GM19239 (cell line): ENCODE results near the gene ATP1A4.
"Not testable (repeated sequence)": the region's sequence is repeated elsewhere in the genome, so short reads cannot be mapped to it uniquely, and the experiment has no call there.

Source experiments
- DNase-seq: peaks from one replicate; pipeline ENCODE4 v3.0.0; 2011; ENCODE audit warnings: low spot score; ENCODE audit not compliant: insufficient read length
- FAIRE-seq: peaks from 2 replicates; lab custom pipeline; 2011; peaks lifted over from hg19 to GRCh38; lab: Jason Lieb, UNC

The ATP1A4 gene

GRCh38 chr1:160122978-160123495, 28.4 kb upstream of the ATP1A4 start:
- DNase-seq (no peak), FAIRE-seq (no peak)

DNA sequence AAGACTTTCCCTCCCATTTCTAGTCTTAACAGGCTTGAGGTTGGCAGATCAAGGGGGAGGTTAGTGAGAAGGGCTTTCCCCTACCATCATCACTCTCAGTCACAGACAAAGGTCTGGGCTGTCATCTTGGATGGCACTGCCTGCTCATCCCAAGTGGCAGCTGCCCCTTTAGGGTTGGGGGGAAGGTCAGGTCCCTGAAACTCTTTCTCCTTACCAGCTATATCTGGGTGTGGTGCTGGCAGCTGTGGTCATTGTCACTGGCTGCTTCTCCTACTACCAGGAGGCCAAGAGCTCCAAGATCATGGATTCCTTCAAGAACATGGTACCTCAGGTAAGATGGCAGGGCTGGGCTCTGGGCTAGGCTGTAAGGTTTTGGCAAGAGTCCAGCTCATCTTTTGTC, 27.7 kb upstream of the ATP1A4 start:
- DNase-seq (no peak), FAIRE-seq (no peak)

GRCh38 chr1:160124705-160125478, 26.5 kb upstream of the ATP1A4 start:
- FAIRE-seq (no peak), DNase-seq (no peak)

- DNase-seq, result no peak
- no peak for FAIRE-seq
Measured at GRCh38 chr1:160125746-160126145, 25.7 kb upstream of the ATP1A4 start.

GRCh38 chr1:160126342-160126741, 25.1 kb upstream of the ATP1A4 start:
- not testable (repeated sequence) for DNase-seq, FAIRE-seq

- FAIRE-seq, result no peak
- DNase-seq, result no peak
Measured at GRCh38 chr1:160127381-160127780, 24.0 kb upstream of the ATP1A4 start.

DNA sequence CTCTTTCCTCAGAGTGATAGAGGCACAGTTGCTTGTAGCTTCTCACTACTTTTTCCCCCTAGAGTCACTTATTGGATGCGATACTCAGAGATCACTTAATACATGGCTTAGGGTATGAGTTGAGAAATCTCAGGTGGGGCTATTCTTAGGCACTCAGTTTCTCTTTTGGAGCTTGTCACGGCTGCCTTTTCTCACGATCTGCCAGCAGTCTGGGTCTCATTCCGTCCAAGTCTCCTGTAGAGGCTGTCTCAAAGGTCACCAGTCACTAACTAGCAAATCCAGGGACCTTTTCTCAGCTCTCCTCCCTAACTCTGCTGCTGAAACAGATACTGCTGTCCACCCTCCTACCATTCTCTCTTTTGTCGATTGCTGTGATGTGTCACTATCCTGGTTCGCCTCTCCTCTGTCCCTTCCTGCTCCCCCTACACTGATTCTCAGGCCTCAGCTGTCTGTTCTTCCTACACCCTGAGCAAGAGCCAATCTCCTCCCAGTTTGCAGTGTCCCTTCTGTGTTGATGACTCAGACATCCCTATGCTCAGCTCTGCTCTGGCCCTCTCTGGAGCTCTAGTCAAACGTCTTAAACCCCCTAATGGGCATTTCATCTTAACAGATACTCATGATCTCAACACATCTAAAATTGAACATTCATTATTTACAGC, 23.4 kb upstream of the ATP1A4 start:
- no peak for DNase-seq
- FAIRE-seq, result no peak

DNA sequence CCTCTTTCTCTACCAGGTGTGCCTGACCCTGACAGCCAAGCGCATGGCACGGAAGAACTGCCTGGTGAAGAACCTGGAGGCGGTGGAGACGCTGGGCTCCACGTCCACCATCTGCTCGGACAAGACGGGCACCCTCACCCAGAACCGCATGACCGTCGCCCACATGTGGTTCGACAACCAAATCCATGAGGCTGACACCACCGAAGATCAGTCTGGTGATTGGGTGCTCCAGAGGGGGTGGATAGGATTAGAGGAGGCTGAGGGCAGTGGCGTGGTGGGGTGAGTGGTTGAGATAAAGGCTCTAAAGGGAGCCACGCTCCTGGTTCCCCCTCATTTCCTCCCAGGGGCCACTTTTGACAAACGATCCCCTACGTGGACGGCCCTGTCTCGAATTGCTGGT, 22.8 kb upstream of the ATP1A4 start:
- no peak for FAIRE-seq
- no peak for DNase-seq

- DNase-seq, result no peak
- no peak for FAIRE-seq
Measured at GRCh38 chr1:160129046-160129445, 22.4 kb upstream of the ATP1A4 start.

DNA sequence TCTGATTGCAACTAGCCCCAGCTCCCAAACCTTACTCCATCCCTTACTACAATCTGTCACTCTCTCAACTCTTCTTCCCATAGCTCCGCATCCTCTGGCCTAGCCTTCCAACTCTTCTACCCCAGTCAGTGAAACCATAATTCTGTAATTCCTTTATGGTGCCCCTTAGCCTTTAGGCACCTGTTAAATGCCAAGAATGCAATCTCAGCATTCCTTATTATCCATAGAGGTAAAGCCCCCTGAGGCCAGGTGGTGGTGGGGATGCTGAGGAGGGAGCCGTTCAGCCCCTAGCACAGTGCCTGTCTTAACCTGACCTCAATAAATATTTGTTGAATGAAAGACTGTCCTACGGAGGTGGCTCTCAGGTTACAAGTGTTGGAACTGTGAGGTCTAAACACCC, 21.8 kb upstream of the ATP1A4 start:
- FAIRE-seq, result no peak
- no peak for DNase-seq

GRCh38 chr1:160129966-160130365, 21.4 kb upstream of the ATP1A4 start:
- DNase-seq, result no peak
- no peak for FAIRE-seq

- no peak for FAIRE-seq
- no peak for DNase-seq
Measured at GRCh38 chr1:160130486-160130885, 20.9 kb upstream of the ATP1A4 start.

DNA sequence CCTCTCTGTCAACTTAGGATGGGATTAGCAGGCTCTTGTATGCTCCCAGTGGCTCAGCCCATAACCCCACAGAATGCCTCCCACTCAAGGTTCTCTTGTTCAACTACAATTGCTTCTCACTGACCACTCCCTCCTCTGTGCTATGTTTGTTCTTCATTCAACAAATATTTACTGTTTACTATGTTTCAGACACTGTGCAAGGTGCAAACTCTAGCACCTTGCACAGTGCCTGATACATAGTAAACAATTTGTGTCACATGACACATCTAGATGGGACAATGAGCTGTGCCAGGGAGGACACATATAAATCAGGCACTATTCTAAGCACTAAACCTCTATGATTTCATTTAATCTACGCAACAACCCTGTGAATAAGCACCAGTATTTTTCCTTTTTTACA, 20.5 kb upstream of the ATP1A4 start:
- DNase-seq (no peak), FAIRE-seq (no peak)

DNA sequence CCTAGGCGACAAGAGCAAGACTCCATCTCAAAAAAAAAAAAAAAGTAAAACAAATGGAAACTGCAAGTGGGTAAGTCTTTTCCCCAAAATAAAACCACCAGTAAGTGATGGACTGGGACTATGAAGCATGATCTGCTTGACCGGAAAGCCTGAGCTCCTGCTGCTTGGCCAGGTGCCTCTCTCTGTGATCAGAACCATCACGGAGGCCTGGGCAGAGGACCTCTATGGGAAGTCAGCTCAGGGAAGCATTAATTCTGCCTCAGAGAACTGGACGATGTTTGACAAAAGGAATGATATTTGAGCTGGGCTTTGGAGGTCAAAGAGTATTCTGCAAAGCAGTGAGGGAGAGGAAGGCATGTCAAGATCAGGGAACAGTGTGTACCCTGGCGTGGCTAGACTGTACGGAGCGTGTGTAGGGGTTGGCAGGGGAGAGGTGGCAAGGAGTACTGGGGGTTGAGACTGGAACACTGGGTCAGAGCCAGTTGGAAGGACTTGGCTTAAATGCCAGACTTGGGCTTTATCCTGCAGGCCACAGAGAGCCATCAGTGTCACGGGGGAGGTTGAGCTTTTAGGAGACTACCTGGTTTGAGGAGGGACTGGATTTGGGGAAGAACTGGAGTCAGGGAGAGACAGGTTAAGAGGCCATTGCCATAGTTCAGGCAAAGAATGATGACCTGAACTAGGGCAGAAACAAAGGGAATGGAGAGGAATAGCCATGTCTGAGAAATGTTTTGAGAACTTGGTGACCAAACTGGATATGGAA, 19.4 kb upstream of the ATP1A4 start:
- FAIRE-seq (no peak), DNase-seq (no peak)

GRCh38 chr1:160133990-160134770, 17.2 kb upstream of the ATP1A4 start:
- no peak for FAIRE-seq

DNA sequence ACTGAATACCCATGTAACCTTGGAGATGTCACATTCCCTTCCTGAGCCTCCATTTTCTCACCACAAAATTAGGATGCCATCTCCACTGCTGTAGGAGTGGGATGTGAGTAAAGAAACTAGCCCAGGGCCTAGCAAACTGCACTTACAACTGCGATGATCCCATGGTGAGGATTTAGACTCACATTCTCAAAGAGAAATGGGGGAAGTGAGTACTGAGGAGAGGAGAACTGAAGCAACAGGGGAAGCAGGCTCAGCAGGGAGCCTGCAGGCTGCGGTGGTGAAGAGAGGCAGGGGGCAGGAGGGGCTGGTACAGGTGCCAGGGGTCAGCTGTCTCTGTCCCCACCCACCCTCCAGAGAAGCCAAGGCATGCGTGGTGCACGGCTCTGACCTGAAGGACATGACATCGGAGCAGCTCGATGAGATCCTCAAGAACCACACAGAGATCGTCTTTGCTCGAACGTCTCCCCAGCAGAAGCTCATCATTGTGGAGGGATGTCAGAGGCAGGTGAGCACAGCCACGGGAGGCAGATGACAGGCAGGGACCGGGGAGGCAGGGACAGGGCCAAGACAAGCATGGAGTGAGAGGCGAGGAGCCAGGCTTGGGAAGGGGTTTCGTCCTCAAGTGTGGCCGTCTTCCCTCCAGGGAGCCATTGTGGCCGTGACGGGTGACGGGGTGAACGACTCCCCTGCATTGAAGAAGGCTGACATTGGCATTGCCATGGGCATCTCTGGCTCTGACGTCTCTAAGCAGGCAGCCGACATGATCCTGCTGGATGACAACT, 16.4 kb upstream of the ATP1A4 start:
- FAIRE-seq, result no peak
- DNase-seq, result no peak

More at GRCh38 chr1:160133990-160134770, 17.2 kb upstream of the ATP1A4 start:
- no peak for DNase-seq

- FAIRE-seq (no peak), DNase-seq (no peak)
Measured at GRCh38 chr1:160136121-160136925, 15.1 kb upstream of the ATP1A4 start.

- DNase-seq (no peak), FAIRE-seq (no peak)
Measured at GRCh38 chr1:160136926-160137200, 14.5 kb upstream of the ATP1A4 start.
